OCI-LY3 (cell line): Measurements from ENCODE around the gene F2RL3.
A peak's percentile ranks its signal among the peaks of the same experiment; 100 is the strongest.
"Not testable (repeated sequence)": the region's sequence is repeated elsewhere in the genome, so short reads cannot be mapped to it uniquely, and the experiment has no call there.

Experiments used
- H2AFZ ChIP-seq: fragments of 200-600, 300-600 bp; shearing (Covaris generic); 2 replicates; pipeline ENCODE4 v1.6.0; 2014; ENCODE audit warnings: antibody characterized with exemption, low read depth, low read length
- H3K27ac ChIP-seq: fragments of 200-600, 300-600 bp; sonication (generic); 2 replicates; pipeline ENCODE4 v1.5.1; 2014; ENCODE audit warnings: mild to moderate bottlenecking, low read length, moderate library complexity, mixed read lengths
- H3K27me3 ChIP-seq: fragments of 200-600, 300-600 bp; sonication (generic); 2 replicates; pipeline ENCODE4 v1.6.1; 2014; ENCODE audit warnings: low read depth, low read length, mixed read lengths
- H3K36me3 ChIP-seq: fragments of 200-600, 300-600 bp; sonication (generic); replicated peaks from 2 replicates; pipeline ENCODE3; 2014; ENCODE audit warnings: low read depth, low read length, mixed read lengths
- H3K4me1 ChIP-seq: fragments of 300-600, 200-600 bp; sonication (generic); 2 replicates; pipeline ENCODE4 v1.6.1; 2014; ENCODE audit warnings: low read length, mixed read lengths
- H3K4me2 ChIP-seq: fragments of 200-600, 300-600 bp; sonication (generic); 2 replicates; pipeline ENCODE4 v1.6.1; 2014; ENCODE audit warnings: low read length, mixed read lengths
- H3K4me3 ChIP-seq: fragments of 300-600, 200-600 bp; sonication (generic); 2 replicates; pipeline ENCODE4 v1.5.1; 2014; ENCODE audit warnings: antibody characterized with exemption, mild to moderate bottlenecking, low read length, moderate library complexity
- H3K79me2 ChIP-seq: fragments of 300-600, 200-600 bp; shearing (Covaris generic); 2 replicates; pipeline ENCODE4 v1.6.1; 2014; ENCODE audit warnings: mild to moderate bottlenecking, low read length, mixed read lengths
- H3K9ac ChIP-seq: fragments of 300-600, 200-600 bp; shearing (Covaris generic); 2 replicates; pipeline ENCODE4 v1.6.0; 2014; ENCODE audit warnings: mild to moderate bottlenecking, low read length, moderate library complexity
- H3K9me3 ChIP-seq: fragments of 200-600, 300-600 bp; shearing (Covaris generic); 2 replicates; pipeline ENCODE4 v1.6.1; 2014; ENCODE audit warnings: low read length, mixed read lengths; ENCODE audit not compliant: insufficient read depth
- H4K20me1 ChIP-seq: fragments of 200-600, 300-600 bp; sonication (generic); 2 replicates; pipeline ENCODE4 v1.6.1; 2016; ENCODE audit warnings: low read length, mixed read lengths; ENCODE audit not compliant: insufficient read depth
- EZH2phosphoT487 ChIP-seq: fragments of 200-600 bp; shearing (Covaris generic); IDR thresholded peaks from 2 replicates; pipeline ENCODE4 v1.6.1; 2018; ENCODE audit warnings: antibody characterized with exemption, mixed run types, low read depth
- TF ChIP-seq, protein P1 (sequence below): fragments of 200-600, 300-600 bp; sonication (generic); IDR thresholded peaks from 2 replicates; pipeline ENCODE4 v1.5.1; 2014; ENCODE audit warnings: antibody characterized with exemption, low read length, low read depth

F2RL3 gene

GRCh38 chr19:16874250-16874977 lies 14.4 kb upstream of the F2RL3 start:
- no peaks in the 10 kb centered on the region for H3K27me3 ChIP-seq
- no peaks in the 10 kb centered on the region for H3K4me1 ChIP-seq
- peaks cover 11% of the 10 kb centered on the region for H3K79me2 ChIP-seq
- H3K9me3 ChIP-seq: no peaks in the 10 kb centered on the region
- no peak overlapping the region for H3K4me3 ChIP-seq
- no peak overlapping the region for H3K9ac ChIP-seq
- 0 out of 2 replicates have a peak, but pooled peaks cover 5% of the 10 kb centered on the region for H4K20me1 ChIP-seq
- H3K27ac ChIP-seq: 0 out of 2 replicates have a peak overlapping the region, but pooled peaks have one; percentile 2
- TF ChIP-seq, protein P1, sequence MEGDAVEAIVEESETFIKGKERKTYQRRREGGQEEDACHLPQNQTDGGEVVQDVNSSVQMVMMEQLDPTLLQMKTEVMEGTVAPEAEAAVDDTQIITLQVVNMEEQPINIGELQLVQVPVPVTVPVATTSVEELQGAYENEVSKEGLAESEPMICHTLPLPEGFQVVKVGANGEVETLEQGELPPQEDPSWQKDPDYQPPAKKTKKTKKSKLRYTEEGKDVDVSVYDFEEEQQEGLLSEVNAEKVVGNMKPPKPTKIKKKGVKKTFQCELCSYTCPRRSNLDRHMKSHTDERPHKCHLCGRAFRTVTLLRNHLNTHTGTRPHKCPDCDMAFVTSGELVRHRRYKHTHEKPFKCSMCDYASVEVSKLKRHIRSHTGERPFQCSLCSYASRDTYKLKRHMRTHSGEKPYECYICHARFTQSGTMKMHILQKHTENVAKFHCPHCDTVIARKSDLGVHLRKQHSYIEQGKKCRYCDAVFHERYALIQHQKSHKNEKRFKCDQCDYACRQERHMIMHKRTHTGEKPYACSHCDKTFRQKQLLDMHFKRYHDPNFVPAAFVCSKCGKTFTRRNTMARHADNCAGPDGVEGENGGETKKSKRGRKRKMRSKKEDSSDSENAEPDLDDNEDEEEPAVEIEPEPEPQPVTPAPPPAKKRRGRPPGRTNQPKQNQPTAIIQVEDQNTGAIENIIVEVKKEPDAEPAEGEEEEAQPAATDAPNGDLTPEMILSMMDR: no peak
- TF ChIP-seq EZH2phosphoT487: no peak
- no peak overlapping the region for H3K4me2 ChIP-seq
- H3K36me3 ChIP-seq: peaks cover 54% of the 10 kb centered on the region
- H2AFZ ChIP-seq: no peak overlapping the region

DNA sequence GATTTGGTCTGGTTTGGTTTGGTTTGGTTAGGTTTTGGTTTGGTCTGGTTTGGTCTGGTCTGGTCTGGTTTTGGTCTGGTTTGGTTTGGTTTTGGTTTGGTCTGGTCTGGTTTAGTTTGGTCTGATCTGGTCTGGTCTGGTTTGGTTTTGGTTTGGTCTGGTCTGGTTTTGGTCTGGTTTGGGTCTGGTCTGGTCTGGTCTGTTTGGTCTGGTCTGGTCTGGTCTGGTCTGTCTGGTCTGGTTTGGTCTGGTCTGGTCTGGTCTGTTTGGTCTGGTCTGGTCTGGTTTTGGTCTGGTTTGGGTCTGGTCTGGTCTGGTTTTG lies 13.9 kb upstream of the F2RL3 start:
- not testable (repeated sequence) for H3K9ac ChIP-seq, H3K27me3 ChIP-seq, H3K4me2 ChIP-seq, H3K9me3 ChIP-seq, H4K20me1 ChIP-seq, H3K4me1 ChIP-seq, H3K4me3 ChIP-seq, H2AFZ ChIP-seq
- Histone ChIP-seq H3K36me3 (peaks cover 52% of the 10 kb centered on the region), H3K79me2 (peaks cover 11% of the 10 kb centered on the region), H3K27ac (0 out of 2 replicates have a peak overlapping the region, but pooled peaks have one; percentile 2)

DNA sequence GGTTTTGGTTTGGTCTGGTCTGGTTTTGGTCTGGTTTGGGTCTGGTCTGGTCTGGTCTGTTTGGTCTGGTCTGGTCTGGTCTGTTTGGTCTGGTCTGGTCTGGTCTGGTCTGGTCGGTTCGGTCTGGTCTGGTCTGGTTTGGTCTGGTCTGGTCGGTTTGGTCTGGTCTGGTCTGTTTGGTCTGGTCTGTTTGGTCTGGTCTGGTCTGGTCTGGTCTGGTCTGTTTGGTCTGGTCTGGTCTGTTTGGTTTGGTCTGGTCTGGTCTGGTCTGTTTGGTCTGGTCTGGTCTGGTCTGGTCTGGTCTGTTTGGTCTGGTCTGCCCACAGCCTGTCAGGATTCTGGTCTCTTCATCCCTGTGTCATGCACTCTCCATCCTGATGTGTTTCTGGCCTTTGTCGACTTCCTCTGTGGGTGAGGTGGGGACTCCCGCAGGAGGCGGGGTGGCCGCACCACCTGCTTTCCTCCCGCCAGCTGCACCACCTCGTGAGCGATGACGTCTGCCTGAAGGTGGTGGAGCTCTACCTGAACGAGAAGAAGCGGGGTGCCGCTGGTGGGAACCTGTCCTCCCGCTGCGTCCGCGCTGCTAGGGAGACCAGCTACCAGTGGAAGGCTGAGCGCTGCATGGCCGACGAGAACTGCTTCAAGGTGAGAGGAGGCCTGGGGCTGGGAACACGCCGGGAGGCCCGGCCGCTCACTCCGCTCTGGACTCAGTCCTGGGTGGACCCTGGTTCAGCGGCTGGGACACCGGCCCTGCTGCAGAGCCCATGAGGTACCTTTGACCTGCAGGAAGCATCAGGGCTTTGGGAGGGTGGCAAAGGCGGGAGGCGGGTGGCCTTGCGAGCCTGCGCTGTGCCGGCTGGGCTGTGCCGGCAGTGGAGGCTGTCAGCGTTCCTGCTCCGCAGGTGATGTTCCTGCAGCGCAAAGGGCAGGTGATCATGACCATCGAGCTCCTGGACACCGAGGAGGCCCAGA lies 12.9 kb upstream of the F2RL3 start:
- Histone ChIP-seq H3K4me2 (no peak overlapping the region), H3K27ac (no peak overlapping the region)
- TF ChIP-seq EZH2phosphoT487: no peak
- TF ChIP-seq, protein P1: no peak

GRCh38 chr19:16876904-16877361 lies 11.9 kb upstream of the F2RL3 start:
- no peaks in the 10 kb centered on the region for H3K4me1 ChIP-seq
- no peak overlapping the region for H3K27ac ChIP-seq
- peaks cover 53% of the 10 kb centered on the region for H3K36me3 ChIP-seq
- no peak overlapping the region for H3K4me2 ChIP-seq
- H3K27me3 ChIP-seq: no peaks in the 10 kb centered on the region
- 0 out of 2 replicates have a peak, but pooled peaks cover 5% of the 10 kb centered on the region for H4K20me1 ChIP-seq
- no peaks in the 10 kb centered on the region for H3K9me3 ChIP-seq
- H3K4me3 ChIP-seq: no peak overlapping the region
- TF ChIP-seq, protein P1: no peak
- no peak for TF ChIP-seq EZH2phosphoT487
- no peak overlapping the region for H2AFZ ChIP-seq
- peaks cover 11% of the 10 kb centered on the region for H3K79me2 ChIP-seq
- no peak overlapping the region for H3K9ac ChIP-seq

More for the DNA sequence above, 12.9 kb upstream of the F2RL3 start:
- H4K20me1 ChIP-seq: 0 out of 2 replicates have a peak, but pooled peaks cover 5% of the 10 kb centered on the region
- H3K36me3 ChIP-seq: peaks cover 57% of the 10 kb centered on the region
- H3K27me3 ChIP-seq: no peaks in the 10 kb centered on the region
- no peak overlapping the region for H3K9ac ChIP-seq
- H2AFZ ChIP-seq: no peak overlapping the region
- H3K79me2 ChIP-seq: peaks cover 11% of the 10 kb centered on the region
- no peaks in the 10 kb centered on the region for H3K9me3 ChIP-seq
- no peak overlapping the region for H3K4me3 ChIP-seq
- H3K4me1 ChIP-seq: no peaks in the 10 kb centered on the region
